Stomach (tissue), 4 donors: ENCODE results near the gene KRT12.

Experiments
- POLR2A ChIP-seq, 4 donors: fragments of 450-650 bp; IDR thresholded peaks; one replicate each; pipeline ENCODE4 v1.6.1; 2016; ENCODE audit warnings: antibody characterized with exemption in 4 of 4, control low read depth in 2 of 4, mild to moderate bottlenecking in 1 of 4, moderate library complexity in 1 of 4
- TF ChIP-seq, protein P1 (sequence below), 7 experiments: fragments of 450-650 bp in 4 of 7; fragments of 200-600 bp in 3 of 7; sonication (generic) in 3 of 7; IDR thresholded peaks; one replicate each; pipeline ENCODE4 v1.5.1; 2016 to 2019; ENCODE audit warnings: antibody characterized with exemption in 7 of 7, control low read depth in 2 of 7, mild to moderate bottlenecking in 1 of 7

DNA sequence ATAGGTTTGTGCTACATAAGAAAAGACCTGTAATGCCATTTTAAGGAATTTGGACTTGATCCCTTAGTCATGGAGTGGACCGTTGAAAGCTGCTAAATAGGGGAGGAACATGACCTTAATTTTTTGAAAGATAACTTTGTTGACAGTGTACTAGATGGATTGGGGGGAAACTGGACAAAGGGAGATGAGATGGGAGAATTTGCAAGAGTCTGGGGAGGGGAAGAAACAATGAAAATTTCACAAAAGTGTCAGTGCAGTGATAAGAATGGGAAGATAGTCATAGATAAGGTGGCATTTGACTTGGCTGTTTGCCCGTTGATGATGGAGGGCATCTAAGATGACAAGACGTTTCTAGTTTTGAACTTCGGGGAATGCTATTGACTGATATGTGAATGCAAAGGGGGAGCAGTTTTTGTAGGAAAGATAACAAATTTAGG lies 22.3 kb downstream of the KRT12 start:
- TF ChIP-seq, protein P1, sequence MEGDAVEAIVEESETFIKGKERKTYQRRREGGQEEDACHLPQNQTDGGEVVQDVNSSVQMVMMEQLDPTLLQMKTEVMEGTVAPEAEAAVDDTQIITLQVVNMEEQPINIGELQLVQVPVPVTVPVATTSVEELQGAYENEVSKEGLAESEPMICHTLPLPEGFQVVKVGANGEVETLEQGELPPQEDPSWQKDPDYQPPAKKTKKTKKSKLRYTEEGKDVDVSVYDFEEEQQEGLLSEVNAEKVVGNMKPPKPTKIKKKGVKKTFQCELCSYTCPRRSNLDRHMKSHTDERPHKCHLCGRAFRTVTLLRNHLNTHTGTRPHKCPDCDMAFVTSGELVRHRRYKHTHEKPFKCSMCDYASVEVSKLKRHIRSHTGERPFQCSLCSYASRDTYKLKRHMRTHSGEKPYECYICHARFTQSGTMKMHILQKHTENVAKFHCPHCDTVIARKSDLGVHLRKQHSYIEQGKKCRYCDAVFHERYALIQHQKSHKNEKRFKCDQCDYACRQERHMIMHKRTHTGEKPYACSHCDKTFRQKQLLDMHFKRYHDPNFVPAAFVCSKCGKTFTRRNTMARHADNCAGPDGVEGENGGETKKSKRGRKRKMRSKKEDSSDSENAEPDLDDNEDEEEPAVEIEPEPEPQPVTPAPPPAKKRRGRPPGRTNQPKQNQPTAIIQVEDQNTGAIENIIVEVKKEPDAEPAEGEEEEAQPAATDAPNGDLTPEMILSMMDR (IDR thresholded peaks at IDR 0.05), result no peak
- no peak for TF ChIP-seq POLR2A (IDR thresholded peaks at IDR 0.05)
